ENCODE measurements around the gene KCNQ1. TPM values are rescaled to one million over a fixed set of nuclear protein-coding genes. Genes with fewer than 3 reads are reported as not detected.

The KCNQ1 gene
- total RNA-seq, 4 donors from 2014 or later, result 3.2 to 12.7 (median 5.5) TPM

- TF ChIP-seq CTCF (IDR thresholded peaks at IDR 0.05; ENCODE audit: low read depth), result no peak
These were observed 28.0 kb upstream of the KCNQ1 start for GRCh38 chr11:2416765-2417164.

- TF ChIP-seq CTCF (IDR thresholded peaks at IDR 0.05; ENCODE audit: low read depth), result no peak
These were observed 26.7 kb upstream of the KCNQ1 start for GRCh38 chr11:2417856-2418692.

- no peak for TF ChIP-seq CTCF (IDR thresholded peaks at IDR 0.05; ENCODE audit: low read depth)
These were observed 26.0 kb upstream of the KCNQ1 start for GRCh38 chr11:2418693-2419360.

GRCh38 chr11:2419638-2420501 is 24.9 kb upstream of the KCNQ1 start:
- TF ChIP-seq CTCF (IDR thresholded peaks at IDR 0.05; ENCODE audit: low read depth), result no peak

- TF ChIP-seq CTCF (IDR thresholded peaks at IDR 0.05; ENCODE audit: low read depth), result no peak
These were observed 24.1 kb upstream of the KCNQ1 start for GRCh38 chr11:2420502-2421225.

GRCh38 chr11:2421226-2421994 is 23.4 kb upstream of the KCNQ1 start:
- TF ChIP-seq CTCF (IDR thresholded peaks at IDR 0.05; ENCODE audit: low read depth), result no peak
